HG02798 (cell line): ENCODE measurements around the gene MUC5AC.
"Not testable (repeated sequence)": the region's sequence is repeated elsewhere in the genome, so short reads cannot be mapped to it uniquely, and the experiment has no call there.

ENCODE experiments used
- ATAC-seq: cut with Tn5 transposase; IDR thresholded peaks from one replicate; pipeline ENCODE4 v1.9.1; 2021; ENCODE audit warnings: mild to moderate bottlenecking; ENCODE audit not compliant: unreplicated experiment, poor library complexity

Gene MUC5AC

GRCh38 chr11:1231396-1232020, 73.8 kb downstream of the MUC5AC start:
- no peak for ATAC-seq

- no peak for ATAC-seq
Observed at GRCh38 chr11:1232021-1232882, 74.5 kb downstream of the MUC5AC start.

- no peak for ATAC-seq
Observed at GRCh38 chr11:1232883-1233321, 75.1 kb downstream of the MUC5AC start.

- no peak for ATAC-seq
Observed at GRCh38 chr11:1233351-1234053, 75.7 kb downstream of the MUC5AC start.

- no peak for ATAC-seq
Observed at GRCh38 chr11:1234054-1234720, 76.4 kb downstream of the MUC5AC start.

DNA sequence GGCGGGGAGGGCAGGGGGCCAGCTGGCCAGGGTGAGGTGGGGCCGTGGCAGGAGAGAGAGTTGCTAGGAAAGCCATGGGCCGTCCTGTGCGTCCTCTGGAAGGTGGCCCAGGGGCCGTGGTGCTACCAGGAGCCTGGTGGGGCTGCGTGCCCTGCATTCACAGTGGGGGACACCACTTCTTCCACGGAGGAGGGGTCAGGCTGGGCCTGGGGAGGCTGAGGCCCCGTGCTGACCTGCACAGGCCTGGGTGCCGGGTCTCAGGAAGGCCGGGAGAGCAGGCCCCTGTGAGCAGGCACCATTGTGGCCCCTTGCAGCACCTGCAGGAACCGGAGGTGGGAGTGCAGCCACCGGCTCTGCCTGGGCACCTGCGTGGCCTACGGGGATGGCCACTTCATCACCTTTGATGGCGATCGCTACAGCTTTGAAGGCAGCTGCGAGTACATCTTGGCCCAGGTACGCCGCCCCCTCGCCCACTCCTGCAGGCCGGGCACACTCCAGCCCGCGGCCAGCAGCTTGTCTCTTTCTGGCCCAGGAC, 77.1 kb downstream of the MUC5AC start:
- no peak for ATAC-seq

DNA sequence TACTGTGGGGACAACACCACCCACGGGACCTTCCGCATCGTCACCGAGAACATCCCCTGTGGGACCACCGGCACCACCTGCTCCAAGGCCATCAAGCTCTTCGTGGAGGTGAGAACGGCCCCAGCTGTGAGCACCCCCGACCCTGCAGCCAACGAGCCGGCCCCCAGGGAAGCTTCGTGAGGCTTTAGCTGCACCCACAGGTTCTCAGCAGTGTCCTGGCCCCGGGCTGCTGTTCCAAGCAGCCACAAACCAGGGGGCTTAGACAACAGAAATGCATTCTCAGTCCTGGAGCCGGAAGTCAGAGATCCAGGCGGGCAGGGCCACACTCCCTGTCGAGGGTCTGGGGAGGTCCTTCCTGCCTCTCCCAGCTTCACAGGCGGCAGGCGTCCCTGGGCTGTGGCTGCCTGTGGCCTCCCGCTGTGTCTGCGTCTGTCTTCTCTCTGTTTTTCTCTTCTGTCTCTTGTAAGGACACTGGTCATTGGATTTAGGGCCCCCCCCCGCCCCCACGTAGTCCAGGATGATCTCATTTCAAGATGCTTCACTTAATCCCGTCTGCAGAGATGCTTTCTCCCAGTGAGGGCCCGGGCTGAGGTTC, 77.7 kb downstream of the MUC5AC start:
- ATAC-seq, result no peak

DNA sequence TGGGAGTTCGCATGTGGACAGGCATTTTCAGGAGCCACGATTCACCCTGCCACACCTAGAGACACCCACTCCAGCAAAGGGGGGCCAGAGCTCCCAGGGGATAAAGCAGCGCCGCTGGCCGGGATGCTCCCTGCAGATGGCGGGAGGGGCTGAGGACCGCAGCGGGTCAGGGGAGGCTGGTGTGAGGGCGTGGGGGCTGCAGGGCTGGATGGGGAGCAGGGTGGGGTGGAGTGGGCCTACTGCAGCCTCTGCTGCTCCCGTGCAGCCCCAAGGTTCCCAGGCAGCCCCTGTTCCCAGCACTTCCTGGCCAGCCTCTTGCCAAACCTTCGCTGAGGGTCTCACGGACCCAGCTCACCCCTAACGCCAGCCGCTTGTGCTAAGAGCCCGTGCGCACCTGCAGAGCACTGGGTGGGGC, 78.2 kb downstream of the MUC5AC start:
- no peak for ATAC-seq

DNA sequence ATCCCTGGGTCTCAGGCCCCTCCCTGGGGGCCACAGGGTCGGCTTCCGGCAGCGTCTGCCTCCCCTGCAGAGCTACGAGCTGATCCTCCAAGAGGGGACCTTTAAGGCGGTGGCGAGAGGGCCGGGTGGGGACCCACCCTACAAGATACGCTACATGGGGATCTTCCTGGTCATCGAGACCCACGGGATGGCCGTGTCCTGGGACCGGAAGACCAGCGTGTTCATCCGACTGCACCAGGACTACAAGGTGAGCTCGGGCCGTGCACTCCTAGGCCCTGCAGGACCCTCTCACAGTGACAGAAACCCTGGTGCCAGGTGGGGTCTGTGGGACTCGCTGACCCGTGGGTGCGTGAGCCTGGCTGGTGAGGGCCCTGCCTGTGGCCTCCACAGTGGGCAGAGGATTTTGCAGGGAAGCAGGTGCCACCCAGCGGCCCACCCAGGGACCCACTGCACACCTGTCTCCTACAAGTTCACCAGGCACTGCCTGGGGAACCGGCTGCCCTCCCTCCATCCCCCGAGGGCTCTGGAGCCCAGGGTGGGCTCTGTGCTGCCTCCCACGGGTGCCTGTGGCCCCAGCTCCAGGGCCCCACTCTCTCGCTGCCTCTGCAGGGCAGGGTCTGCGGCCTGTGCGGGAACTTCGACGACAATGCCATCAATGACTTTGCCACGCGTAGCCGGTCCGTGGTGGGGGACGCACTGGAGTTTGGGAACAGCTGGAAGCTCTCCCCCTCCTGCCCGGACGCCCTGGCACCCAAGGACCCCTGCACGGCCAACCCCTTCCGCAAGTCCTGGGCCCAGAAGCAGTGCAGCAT, 78.8 kb downstream of the MUC5AC start:
- ATAC-seq, result no peak

GRCh38 chr11:1237128-1237580, 79.4 kb downstream of the MUC5AC start:
- ATAC-seq, result no peak

GRCh38 chr11:1237851-1238250, 80.1 kb downstream of the MUC5AC start:
- no peak for ATAC-seq

- no peak for ATAC-seq
Observed at GRCh38 chr11:1238767-1239595, 81.2 kb downstream of the MUC5AC start.

DNA sequence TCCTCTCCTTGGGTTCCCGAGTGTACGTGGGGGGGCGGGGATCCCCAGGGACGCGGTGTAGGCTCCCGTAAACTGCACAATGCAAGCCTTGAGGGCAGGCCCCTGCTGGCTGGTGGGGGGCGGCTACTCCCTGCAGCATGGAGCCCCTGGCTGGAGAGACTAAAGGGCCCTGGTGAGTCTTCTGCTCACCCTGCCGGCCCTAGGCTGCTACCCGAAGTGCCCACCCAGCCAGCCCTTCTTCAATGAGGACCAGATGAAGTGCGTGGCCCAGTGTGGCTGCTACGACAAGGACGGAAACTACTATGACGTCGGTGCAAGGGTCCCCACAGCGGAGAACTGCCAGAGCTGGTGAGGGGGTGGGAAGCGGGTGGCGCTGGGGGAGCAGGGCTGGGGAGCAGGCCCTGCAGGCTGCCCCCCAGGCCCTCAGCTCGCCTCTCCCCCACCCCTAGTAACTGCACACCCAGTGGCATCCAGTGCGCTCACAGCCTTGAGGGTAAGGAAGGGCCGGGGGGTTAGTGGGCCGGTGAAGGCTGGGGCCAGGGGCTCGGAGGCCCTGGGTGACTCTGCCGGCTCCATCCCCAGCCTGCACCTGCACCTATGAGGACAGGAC, 81.9 kb downstream of the MUC5AC start:
- ATAC-seq, result no peak

DNA sequence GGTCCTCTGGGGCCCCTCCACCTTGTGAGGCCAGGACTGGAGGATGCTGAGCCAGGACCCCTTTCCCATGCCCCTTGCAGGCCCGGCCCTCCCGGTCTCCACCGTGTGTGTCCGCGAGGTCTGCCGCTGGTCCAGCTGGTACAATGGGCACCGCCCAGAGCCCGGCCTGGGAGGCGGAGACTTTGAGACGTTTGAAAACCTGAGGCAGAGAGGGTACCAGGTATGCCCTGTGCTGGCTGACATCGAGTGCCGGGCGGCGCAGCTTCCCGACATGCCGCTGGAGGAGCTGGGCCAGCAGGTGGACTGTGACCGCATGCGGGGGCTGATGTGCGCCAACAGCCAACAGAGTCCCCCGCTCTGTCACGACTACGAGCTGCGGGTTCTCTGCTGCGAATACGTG, 83.0 kb downstream of the MUC5AC start:
- ATAC-seq, result no peak

DNA sequence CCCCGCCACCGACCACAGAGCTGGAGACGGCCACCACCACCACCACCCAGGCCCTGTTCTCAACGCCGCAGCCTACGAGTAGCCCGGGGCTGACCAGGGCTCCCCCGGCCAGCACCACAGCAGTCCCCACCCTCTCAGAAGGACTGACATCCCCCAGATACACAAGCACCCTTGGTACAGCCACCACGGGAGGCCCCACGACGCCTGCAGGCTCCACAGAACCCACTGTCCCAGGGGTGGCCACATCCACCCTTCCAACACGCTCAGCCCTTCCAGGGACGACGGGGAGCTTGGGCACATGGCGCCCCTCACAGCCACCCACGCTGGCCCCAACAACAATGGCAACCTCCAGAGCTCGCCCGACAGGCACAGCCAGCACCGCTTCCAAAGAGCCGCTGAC, 84.0 kb downstream of the MUC5AC start:
- no peak for ATAC-seq

- no peak for ATAC-seq
Observed at GRCh38 chr11:1242289-1242688, 84.5 kb downstream of the MUC5AC start.

- not testable (repeated sequence) for ATAC-seq
Observed at GRCh38 chr11:1242751-1243150, 85.0 kb downstream of the MUC5AC start.

GRCh38 chr11:1243521-1243920, 85.8 kb downstream of the MUC5AC start:
- ATAC-seq, result not testable (repeated sequence)
